GM12891 (cell line): ENCODE results near the gene TNFSF13.

ENCODE experiments used
- PAX5 ChIP-seq: IDR thresholded peaks from 2 replicates; pipeline ENCODE4 v1.6.1; 2011; ENCODE audit warnings: low read length, moderate library complexity, mild to moderate bottlenecking; ENCODE audit not compliant: insufficient read depth, severe bottlenecking
- POLR2A ChIP-seq: IDR thresholded peaks from 2 replicates; pipeline ENCODE4 v1.6.1; 2011; ENCODE audit warnings: low read depth, low read length, control low read depth
- POLR2AphosphoS5 ChIP-seq: IDR thresholded peaks from 2 replicates; pipeline ENCODE4 v1.6.1; 2011; ENCODE audit warnings: low read depth, low read length, control low read depth
- POU2F2 ChIP-seq: IDR thresholded peaks from 2 replicates; pipeline ENCODE4 v1.6.1; 2011; ENCODE audit warnings: low read depth, mild to moderate bottlenecking, control low read depth, low read length, moderate library complexity
- TAF1 ChIP-seq: IDR thresholded peaks from 2 replicates; pipeline ENCODE4 v1.6.1; 2011; ENCODE audit warnings: low read depth, low read length, control low read depth

GRCh38 chr17:7610641-7611040 lies 52.1 kb downstream of the TNFSF13 start:
- no peak for TF ChIP-seq POLR2A
- TF ChIP-seq POLR2AphosphoS5: no peak
- TF ChIP-seq TAF1: no peak
- TF ChIP-seq PAX5: no peak
- TF ChIP-seq POU2F2: no peak
